ENCODE measurements around the gene ITSN2.
"Not testable (repeated sequence)": the region's sequence is repeated elsewhere in the genome, so short reads cannot be mapped to it uniquely, and the experiment has no call there.

The ITSN2 gene

GRCh38 chr2:24363301-24363700 lies 3.0 kb upstream of the ITSN2 start:
- DNase-seq (ENCODE audit: low spot score): no peak

DNA sequence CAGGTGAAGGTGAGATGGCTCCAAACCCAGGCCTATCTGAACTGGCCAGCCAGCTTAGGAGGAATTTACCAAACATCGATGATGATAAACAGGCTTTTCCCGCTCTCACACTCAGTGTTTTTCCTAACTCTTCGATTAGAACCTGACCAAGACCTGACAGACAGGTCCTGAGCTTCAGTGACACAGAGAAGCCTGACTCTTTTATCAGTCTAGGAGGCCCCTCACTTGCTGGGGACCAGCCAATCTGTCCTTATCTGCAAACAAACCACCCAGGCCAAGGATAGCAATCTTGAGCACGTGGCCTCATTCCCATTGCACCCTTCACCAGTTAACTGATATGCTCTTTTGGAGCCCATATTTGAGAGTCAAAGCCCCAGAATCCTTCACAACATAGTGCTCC lies 1.9 kb upstream of the ITSN2 start:
- DNase-seq (ENCODE audit: low spot score): no peak

DNA sequence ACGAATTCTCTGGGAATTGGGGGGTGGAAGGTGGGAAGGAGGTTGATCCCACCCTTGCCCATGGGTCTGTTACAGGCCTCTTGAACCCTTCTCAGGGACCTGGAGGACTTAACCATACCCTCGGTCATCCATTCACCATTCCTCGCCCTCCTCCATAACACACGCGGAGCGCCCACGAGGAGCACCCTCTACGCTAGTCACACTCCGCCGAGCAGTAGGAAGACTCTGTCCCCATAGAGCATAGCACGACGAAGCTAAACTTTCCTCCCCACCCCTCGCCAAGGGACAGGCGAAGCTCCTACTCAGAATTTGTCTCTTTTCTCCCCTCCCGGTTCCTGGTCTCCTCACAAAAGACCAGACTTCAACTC lies 611 bp upstream of the ITSN2 start:
- DNase-seq (ENCODE audit: low spot score): no peak

- no peak for DNase-seq (ENCODE audit: low spot score)
Measured at GRCh38 chr2:24359129-24360049, 947 bp downstream of the ITSN2 start.

- DNase-seq (ENCODE audit: low spot score): not testable (repeated sequence)
Measured at GRCh38 chr2:24357767-24358166, 2.6 kb downstream of the ITSN2 start.

DNA sequence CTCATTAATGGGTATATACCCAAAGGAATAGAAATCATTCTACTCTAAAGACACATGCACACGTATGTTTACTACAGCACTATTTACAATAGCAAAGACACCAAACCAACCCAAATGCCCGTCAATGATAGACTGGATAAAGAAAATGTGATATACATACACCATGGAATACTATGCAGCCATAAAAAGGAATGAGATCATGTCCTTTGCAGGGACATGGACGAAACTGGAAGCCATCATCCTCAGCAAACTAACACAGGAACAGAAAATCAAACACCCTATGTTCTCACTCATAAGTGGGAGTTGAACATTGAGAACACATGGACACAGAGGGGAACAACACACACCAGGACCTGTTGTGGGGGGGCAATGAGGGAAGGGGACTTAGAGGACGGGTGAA lies 3.2 kb downstream of the ITSN2 start:
- DNase-seq (ENCODE audit: low spot score): not testable (repeated sequence)

DNA sequence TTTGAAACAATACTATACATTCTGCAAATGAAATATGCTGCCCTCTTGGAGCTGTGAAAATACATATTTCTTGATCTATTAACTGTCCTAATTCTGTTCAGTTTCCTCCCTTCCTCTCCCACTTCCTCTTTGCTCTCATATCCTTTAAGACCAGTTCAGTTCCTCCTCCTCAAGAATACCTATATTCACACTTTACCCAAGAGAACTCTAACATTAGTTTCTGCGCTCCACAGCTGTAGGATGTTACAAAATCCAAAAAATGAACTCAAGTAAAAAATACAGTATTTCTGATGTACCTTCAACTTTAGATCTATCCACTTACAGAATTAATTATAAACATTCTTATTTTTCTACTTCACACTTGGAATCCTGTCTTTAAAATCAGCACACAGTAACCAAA lies 5.4 kb downstream of the ITSN2 start:
- no peak for DNase-seq (ENCODE audit: low spot score)

GRCh38 chr2:24354395-24354794 lies 5.9 kb downstream of the ITSN2 start:
- DNase-seq (ENCODE audit: low spot score): no peak

- DNase-seq (ENCODE audit: low spot score): peak; percentile 15
Measured at GRCh38 chr2:24353973-24354372, 6.4 kb downstream of the ITSN2 start.

GRCh38 chr2:24353364-24353763 lies 7.0 kb downstream of the ITSN2 start:
- no peak for DNase-seq (ENCODE audit: low spot score)

GRCh38 chr2:24352664-24353063 lies 7.7 kb downstream of the ITSN2 start:
- no peak for DNase-seq (ENCODE audit: low spot score)

DNA sequence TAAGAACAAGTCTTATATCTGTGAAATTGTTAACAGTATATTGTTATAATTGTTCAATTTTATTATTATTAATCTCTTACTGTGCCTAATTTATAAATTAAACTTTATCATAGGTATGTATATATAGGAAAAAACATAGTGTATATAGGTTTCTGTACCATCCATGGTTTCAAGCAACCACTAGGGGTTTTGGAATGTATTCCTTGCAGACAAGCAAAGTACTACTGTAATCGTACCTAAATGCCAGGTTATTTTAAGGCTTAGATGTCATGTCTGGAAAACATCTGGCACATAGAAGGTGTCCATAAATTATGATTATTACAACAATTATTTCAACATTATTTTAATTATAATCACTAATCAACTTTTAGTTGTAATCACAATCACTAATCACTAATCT lies 8.4 kb downstream of the ITSN2 start:
- DNase-seq (ENCODE audit: low spot score): no peak

DNA sequence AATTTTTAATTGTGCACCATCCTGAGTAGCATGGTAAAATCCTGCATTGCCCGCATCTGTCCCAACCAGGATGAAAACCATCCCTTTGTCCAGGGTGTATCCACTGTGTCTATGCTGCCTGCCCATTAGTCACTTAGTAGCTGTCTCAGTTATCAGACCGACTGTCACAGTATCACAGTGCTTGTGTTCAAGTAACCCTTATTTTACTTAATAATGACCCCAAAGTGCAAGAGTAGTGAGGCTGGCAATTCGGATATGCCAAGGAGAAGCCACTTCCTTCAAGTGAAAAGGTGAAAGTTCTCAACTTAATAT lies 8.8 kb downstream of the ITSN2 start:
- DNase-seq (ENCODE audit: low spot score): no peak

GRCh38 chr2:24350826-24351626 lies 9.3 kb downstream of the ITSN2 start:
- DNase-seq (ENCODE audit: low spot score): no peak

DNA sequence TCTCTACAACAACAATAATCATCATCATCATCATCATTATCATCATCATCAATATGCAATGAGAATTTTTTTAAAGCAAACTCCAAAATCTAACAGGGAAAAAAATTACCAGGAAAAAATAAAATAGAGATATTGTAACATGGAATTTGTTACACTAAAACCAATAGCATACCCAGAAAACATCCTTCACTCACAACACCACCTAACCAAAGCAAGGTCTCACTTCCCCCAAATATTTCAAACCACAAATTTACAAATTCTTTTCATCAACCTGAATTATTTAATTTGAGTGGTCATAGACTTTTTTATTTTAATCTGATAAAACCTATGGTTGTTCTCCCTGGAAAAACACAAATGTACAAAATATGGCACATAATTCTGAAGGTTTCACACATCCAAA lies 11.2 kb downstream of the ITSN2 start:
- DNase-seq (ENCODE audit: low spot score): no peak

DNA sequence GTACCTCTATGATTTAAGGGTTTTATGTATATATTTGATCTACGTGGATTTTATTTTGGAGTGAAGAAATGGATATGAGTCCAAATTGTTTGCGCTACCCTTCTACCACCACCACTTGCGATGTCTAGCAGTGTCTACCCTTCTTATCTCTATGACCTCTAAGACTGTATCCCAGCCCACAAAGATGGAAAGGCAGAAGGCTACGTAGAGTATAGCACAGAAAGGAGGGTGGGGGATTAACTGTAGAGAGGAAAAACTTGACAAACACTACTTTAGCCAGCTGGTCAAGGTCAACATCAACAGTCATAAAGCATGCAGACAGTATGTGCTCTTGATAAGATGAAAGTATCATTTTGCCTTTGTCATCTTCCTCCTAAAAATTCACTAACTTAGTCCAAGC lies 14.4 kb downstream of the ITSN2 start:
- no peak for DNase-seq (ENCODE audit: low spot score)

- no peak for DNase-seq (ENCODE audit: low spot score)
Measured at GRCh38 chr2:24343225-24343882, 17.0 kb downstream of the ITSN2 start.

- no peak for DNase-seq (ENCODE audit: low spot score)
Measured at GRCh38 chr2:24342110-24342910, 18.0 kb downstream of the ITSN2 start.

GRCh38 chr2:24339856-24340262 lies 20.5 kb downstream of the ITSN2 start:
- DNase-seq (ENCODE audit: low spot score): no peak

DNA sequence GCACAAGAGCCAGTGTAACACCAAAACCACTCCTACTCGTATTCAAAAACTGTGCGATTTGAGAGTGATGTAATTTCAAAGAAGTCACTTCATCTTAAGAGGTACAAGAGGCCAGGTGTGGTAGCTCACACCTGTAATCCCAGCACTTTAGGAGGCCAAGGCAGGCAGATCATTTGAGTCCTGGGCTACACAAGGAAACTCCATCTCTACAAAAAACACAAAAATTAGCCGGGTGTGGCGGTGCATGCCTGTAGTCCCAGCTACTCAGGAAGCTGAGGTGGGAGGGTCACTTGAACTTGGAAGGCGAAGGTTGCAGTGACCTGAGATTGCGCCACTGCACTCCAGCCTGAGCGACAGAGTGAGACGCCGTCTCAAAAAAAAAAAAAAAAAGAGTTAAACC lies 21.2 kb downstream of the ITSN2 start:
- not testable (repeated sequence) for DNase-seq (ENCODE audit: low spot score)

GRCh38 chr2:24337890-24338289 lies 22.4 kb downstream of the ITSN2 start:
- DNase-seq (ENCODE audit: low spot score): no peak

DNA sequence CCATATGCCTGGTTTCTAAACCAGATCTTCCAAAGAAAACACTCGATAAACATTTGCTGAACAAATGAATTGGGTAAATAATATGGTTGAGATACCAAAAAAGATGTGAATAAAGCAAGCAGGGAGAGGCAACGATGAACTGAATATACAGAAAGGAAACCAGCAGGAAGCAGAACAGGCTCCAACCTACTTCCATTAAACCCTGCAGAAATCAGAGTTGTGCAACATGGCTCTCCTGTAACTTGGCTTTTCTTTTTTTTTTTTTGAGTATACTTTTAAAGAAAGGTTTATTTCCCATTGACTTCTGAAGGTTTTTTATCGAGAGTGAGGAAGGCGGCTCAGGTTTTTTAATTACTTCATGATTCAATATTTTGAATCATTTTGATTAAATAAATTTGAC lies 23.5 kb downstream of the ITSN2 start:
- DNase-seq (ENCODE audit: low spot score): no peak
